Measurements from ENCODE around the gene FBXL15. TPM values are rescaled to one million over a fixed set of nuclear protein-coding genes. Genes with fewer than 3 reads are reported as not detected.

The FBXL15 gene
- total and polyA plus RNA-seq, 2 of the 13 experiments (the other 11 are each of a cell fraction or from before 2014, with no cell fraction given) = 4.3 to 8.3 TPM

GRCh38 chr10:102461187-102462054 is 40.8 kb downstream of the FBXL15 start (continued):
- TF ChIP-seq, protein P1, sequence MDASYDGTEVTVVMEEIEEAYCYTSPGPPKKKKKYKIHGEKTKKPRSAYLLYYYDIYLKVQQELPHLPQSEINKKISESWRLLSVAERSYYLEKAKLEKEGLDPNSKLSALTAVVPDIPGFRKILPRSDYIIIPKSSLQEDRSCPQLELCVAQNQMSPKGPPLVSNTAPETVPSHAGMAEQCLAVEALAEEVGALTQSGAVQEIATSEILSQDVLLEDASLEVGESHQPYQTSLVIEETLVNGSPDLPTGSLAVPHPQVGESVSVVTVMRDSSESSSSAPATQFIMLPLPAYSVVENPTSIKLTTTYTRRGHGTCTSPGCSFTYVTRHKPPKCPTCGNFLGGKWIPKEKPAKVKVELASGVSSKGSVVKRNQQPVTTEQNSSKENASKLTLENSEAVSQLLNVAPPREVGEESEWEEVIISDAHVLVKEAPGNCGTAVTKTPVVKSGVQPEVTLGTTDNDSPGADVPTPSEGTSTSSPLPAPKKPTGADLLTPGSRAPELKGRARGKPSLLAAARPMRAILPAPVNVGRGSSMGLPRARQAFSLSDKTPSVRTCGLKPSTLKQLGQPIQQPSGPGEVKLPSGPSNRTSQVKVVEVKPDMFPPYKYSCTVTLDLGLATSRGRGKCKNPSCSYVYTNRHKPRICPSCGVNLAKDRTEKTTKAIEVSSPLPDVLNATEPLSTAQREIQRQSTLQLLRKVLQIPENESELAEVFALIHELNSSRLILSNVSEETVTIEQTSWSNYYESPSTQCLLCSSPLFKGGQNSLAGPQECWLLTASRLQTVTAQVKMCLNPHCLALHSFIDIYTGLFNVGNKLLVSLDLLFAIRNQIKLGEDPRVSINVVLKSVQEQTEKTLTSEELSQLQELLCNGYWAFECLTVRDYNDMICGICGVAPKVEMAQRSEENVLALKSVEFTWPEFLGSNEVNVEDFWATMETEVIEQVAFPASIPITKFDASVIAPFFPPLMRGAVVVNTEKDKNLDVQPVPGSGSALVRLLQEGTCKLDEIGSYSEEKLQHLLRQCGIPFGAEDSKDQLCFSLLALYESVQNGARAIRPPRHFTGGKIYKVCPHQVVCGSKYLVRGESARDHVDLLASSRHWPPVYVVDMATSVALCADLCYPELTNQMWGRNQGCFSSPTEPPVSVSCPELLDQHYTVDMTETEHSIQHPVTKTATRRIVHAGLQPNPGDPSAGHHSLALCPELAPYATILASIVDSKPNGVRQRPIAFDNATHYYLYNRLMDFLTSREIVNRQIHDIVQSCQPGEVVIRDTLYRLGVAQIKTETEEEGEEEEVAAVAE (CRISPR knock-in tag; IDR thresholded peaks at IDR 0.05; ENCODE audit: borderline replicate concordance) = peak; percentile 79
- TF ChIP-seq HNRNPK (IDR thresholded peaks at IDR 0.05; ENCODE audit: low read depth, low read length, poor library complexity, severe bottlenecking) (peak; percentile 77), MYC (CRISPR knock-in tag; IDR thresholded peaks at IDR 0.05; ENCODE audit: borderline replicate concordance) (peak; percentile 59; the same call in 1 of the 2 replicates), ZBTB7B (CRISPR knock-in tag; IDR thresholded peaks at IDR 0.05) (peak; percentile 15; the same call in 1 of the 2 replicates), WIZ (CRISPR knock-in tag; IDR thresholded peaks at IDR 0.05) (no peak), AGO1 (IDR thresholded peaks at IDR 0.05; ENCODE audit: low read depth, low read length, poor library complexity, severe bottlenecking) (peak; percentile 32), KDM5B (CRISPR knock-in tag; IDR thresholded peaks at IDR 0.05; ENCODE audit: borderline replicate concordance) (peak; percentile 39; the same call in 1 of the 2 replicates), SP4 (CRISPR knock-in tag; IDR thresholded peaks at IDR 0.05) (peak; percentile 47; the same call in 1 of the 2 replicates), TCF12 (IDR thresholded peaks at IDR 0.05) (no peak), TCF12 (CRISPR knock-in tag; IDR thresholded peaks at IDR 0.05) (no peak), ZBTB8A (CRISPR knock-in tag; IDR thresholded peaks at IDR 0.05; ENCODE audit: borderline replicate concordance, low read depth) (no peak), MAX (IDR thresholded peaks at IDR 0.05) (peak; percentile 70; the same call in 1 of the 2 replicates), ZNF510 (CRISPR knock-in tag; IDR thresholded peaks at IDR 0.05; ENCODE audit: low read depth) (0 out of 2 replicates have a peak, but pooled peaks have one; percentile 26), HDAC1 (CRISPR knock-in tag; IDR thresholded peaks at IDR 0.05) (peak; percentile 63)
- TF ChIP-seq, protein P2, sequence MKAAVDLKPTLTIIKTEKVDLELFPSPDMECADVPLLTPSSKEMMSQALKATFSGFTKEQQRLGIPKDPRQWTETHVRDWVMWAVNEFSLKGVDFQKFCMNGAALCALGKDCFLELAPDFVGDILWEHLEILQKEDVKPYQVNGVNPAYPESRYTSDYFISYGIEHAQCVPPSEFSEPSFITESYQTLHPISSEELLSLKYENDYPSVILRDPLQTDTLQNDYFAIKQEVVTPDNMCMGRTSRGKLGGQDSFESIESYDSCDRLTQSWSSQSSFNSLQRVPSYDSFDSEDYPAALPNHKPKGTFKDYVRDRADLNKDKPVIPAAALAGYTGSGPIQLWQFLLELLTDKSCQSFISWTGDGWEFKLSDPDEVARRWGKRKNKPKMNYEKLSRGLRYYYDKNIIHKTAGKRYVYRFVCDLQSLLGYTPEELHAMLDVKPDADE (CRISPR knock-in tag; IDR thresholded peaks at IDR 0.05) = no peak
- TF ChIP-seq, protein P3, sequence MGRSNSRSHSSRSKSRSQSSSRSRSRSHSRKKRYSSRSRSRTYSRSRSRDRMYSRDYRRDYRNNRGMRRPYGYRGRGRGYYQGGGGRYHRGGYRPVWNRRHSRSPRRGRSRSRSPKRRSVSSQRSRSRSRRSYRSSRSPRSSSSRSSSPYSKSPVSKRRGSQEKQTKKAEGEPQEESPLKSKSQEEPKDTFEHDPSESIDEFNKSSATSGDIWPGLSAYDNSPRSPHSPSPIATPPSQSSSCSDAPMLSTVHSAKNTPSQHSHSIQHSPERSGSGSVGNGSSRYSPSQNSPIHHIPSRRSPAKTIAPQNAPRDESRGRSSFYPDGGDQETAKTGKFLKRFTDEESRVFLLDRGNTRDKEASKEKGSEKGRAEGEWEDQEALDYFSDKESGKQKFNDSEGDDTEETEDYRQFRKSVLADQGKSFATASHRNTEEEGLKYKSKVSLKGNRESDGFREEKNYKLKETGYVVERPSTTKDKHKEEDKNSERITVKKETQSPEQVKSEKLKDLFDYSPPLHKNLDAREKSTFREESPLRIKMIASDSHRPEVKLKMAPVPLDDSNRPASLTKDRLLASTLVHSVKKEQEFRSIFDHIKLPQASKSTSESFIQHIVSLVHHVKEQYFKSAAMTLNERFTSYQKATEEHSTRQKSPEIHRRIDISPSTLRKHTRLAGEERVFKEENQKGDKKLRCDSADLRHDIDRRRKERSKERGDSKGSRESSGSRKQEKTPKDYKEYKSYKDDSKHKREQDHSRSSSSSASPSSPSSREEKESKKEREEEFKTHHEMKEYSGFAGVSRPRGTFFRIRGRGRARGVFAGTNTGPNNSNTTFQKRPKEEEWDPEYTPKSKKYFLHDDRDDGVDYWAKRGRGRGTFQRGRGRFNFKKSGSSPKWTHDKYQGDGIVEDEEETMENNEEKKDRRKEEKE (IDR thresholded peaks at IDR 0.05) = no peak

All from HepG2 (cell line).